ENCODE data around the gene MEGF6.
A peak's percentile ranks its signal among the peaks of the same experiment; 100 is the strongest.

Gene MEGF6

DNA sequence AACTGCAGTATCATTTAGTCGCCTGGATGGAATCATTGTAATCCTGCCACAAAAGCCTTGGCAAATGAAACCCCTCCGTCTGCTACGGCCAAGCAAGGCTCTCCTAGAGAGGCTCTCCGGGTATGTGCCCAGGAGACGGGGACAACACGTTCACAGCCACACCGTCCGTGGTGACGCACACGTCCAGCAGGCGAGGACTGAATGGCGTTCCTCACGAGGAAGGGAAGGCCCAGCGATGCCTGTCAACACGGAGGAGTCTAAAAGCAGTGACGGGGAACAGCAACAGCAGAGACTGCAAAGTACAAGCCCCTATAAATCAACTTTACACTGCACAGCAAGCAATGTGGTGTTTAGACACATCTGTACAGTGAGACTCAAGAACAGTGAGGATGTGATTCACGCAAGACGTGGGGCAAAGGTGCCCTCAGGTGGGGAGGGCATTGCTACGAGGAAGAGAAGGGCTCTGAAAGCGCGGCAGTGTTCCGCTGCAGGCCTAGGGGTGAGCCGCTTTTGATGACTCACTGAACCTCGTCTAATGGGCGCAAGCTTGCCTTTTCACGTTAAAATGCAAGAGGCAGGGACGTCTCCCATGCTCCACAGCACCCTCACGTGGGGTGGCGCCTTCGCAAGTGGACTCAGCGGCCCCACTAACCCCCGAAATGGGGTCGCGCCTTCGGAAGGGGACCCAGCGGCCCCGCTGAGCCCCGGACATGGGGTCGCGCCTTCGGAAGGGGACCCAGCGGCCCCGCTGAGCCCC, 31.8 kb upstream of the MEGF6 start:
- no peak for DNase-seq

DNA sequence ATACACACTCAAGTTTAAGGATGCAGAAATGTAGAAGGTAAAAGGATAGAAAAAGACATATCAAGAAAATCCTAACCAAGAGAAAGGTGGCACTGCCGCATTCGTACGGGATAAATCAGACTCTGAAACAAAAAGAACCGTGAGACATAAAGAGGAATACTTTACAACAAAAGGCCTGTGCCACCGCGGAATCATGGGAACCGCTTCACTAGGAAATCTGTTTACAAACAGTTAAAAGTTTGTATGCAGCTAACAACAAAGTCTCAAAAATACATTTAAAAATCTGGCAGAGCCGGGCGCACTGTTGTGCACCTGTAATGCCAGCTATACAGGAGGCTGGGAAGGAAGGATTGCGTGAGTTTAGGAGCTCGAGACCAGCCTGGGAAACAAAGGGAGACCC, 30.5 kb upstream of the MEGF6 start:
- no peak for DNase-seq

DNA sequence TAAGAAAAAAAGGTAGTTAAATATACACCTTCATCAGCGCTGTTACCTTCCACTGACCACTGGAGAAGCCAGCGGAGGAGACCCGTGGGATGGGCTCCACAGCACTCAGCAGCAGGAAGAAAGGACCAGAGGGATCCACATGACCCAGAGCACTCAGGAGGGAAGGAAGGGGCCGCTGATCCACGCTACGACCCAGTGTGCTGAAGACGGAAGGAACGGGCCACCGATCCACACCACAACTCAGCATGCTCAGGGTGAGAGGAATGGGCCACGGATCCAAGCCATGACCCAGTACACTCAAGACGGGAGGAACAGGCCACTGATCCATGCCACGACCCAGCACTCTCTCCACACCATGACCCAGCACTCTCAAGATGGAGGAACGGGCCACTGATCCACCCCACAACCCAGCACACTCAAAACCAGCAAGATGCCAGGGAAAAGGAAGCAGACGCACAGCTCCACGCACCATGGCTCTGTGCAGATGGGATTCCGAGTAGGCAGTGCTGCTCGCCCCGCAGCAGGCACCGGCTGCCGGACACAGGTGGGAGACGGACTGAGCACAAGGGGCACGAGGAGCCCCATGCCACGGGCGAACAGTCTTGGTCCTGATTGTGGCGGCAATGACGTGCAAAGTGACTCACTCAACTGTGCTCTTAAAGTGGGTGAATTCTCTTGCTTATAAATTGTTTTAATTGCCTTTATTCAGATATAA, 29.9 kb upstream of the MEGF6 start:
- no peak for DNase-seq

DNA sequence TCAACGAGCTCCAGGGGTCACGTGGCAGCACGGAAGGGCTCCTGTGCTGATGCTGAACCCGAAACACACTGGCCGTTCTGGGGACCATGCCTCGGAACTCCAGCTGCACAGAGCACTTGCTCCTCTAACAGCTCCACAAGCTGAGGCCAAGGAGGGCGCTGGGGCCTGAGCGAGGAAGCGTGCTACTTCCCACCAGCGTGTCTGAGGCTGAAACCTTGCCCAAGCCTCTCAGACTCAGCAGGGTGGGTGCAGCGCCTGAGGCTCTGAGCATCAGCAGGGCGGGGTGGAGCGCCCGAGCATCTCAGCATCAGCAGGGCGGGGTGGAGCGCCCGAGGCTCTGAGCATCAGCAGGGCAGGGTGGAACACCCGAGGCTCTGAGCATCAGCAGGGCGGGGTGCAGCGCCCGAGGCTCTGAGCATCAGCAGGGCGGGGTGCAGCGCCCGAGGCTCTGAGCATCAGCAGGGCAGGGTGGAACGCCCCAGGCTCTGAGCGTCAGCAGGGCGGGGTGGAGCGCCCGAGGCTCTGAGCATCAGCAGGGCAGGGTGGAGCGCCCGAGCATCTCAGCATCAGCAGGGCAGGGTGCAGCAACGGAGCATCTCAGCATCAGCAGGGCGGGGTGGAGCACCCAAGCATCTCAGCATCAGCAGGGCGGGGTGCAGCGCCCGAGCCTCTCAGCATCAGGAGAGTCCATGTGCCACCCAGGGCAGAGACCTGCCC, 29.0 kb upstream of the MEGF6 start:
- DNase-seq, result no peak

DNA sequence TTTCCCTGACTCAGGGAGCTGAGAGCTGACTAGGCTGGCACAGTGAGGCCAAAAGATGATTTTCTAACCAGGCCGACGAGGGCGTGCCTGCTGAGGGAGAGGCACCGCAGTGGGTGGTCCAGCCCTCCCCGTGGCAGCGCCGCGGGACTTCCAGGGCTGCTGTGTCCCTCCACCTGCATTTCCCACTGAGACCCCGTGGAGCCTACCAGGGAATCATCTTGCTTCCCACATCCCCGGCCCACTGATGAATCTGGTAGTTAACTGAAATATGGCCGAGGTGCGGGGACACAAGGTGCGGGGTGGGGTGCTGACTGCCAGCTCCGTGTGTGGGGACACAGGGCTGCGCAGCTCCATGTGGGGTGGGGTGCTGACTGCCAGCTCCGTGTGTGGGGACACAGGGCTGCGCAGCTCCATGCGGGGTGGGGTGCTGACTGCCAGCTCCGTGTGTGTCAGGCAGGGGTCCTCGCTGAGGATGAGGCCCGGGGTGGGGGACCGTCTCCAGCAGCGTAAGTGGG, 28.1 kb upstream of the MEGF6 start:
- DNase-seq, result no peak

DNA sequence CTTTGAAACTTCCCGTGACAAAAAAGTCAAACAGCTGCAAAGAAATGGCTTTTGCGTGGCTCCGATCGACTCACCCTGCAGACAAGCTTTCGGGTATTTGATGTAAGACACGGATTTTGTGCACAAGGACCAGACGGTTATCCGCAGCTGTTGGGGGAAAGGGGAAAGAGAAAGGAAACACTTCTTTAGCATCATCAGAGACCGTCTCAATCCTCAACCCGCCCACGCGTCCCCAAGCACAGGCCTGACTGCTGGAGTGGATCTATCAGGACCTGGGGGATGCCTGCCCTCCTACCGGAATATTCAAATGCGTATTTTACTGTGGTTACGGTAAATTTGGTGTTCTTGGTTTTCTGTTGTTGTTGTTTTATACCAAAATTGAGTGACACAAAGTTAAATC, 27.4 kb upstream of the MEGF6 start:
- no peak for DNase-seq

DNA sequence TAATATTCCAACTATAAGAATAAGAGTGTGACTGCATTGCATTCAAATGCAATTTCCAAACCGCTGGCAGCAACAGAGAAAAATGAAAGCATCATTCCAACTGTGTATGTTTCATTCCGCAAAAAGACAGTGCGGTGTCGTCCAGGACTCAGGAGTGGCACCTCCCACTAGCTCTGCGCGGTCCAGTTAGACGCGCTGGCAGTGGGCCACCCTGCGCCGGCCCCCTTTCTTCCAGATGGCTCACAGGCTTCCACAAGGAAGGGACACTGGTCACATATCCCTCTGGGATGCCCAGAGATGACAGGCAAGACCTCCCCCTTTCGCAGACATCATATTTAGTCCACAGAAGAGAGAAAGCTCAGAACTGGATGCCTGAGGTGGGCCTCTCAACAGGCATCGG, 26.7 kb upstream of the MEGF6 start:
- no peak for DNase-seq

DNA sequence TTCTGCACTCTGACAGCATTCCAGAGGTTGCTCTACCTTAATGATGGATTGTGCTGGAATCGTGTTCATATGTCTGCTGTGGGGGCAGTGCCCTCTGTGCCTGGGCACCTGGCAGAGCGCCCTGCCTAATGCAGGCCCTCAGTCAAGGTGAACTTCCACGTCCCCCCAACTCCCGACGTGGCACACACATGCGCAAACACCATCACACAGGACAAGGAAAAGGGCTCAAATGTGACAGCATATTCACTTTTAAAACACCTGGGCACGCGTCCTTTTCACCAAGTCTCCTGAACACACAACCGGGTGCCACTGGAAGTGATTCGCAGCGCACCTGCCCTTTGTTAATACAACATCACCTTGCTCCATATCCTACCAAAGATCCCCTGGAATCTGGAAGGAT, 25.2 kb upstream of the MEGF6 start:
- DNase-seq, result no peak

DNA sequence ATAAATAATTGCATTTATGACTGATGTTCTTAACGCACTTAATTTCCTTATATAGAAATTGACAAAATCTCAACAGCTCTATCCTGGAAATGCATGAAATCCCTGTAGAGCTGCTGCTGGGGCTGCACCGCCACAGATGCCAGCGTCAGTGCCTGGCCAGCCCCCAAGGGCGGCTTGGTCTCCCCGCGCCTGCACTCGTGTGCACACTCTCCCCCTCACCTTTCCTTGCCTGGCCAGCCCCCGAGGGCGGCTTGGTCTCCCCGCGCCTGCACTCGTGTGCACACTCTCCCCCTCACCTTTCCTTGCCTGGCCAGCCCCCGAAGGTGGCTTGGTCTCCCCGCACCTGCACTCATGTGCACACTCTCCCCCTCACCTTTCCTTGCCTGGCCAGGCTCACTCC, 24.8 kb upstream of the MEGF6 start:
- no peak for DNase-seq

DNA sequence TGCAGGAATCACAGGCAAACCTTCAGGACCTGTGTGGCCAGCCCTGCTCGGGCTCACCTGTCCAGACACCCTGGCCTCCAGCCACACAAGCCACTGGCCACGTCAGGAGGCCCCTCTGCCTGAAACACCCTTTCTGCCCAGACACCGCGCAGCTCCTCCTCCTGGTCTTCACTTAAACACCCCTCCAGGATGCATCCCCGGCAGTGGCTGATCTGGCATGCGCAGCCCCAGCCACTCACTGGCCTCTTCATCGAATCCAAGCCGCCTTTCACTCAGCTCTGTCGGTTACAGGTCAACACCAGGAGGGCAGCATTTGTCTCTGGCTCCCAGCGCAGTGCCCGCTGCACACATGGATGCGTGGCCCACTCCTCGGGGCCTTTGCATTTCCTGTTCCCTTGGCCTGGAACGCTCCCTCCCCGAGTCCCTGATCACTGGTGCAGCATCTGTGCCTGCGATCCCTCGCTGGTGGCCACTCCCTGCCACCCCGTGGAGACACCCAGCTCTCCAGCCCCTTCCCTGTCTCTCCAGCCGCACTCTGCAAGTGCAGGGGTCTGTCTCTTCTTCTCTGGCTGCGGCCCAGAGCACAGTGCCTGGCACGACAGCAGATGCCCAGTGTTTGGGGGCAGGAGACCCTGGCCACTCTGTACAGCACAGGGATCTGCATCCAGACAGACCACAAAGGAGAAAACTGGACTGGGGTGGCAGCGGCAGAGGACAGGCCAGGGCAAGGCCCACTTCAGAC, 22.9 kb upstream of the MEGF6 start:
- DNase-seq, result no peak

DNA sequence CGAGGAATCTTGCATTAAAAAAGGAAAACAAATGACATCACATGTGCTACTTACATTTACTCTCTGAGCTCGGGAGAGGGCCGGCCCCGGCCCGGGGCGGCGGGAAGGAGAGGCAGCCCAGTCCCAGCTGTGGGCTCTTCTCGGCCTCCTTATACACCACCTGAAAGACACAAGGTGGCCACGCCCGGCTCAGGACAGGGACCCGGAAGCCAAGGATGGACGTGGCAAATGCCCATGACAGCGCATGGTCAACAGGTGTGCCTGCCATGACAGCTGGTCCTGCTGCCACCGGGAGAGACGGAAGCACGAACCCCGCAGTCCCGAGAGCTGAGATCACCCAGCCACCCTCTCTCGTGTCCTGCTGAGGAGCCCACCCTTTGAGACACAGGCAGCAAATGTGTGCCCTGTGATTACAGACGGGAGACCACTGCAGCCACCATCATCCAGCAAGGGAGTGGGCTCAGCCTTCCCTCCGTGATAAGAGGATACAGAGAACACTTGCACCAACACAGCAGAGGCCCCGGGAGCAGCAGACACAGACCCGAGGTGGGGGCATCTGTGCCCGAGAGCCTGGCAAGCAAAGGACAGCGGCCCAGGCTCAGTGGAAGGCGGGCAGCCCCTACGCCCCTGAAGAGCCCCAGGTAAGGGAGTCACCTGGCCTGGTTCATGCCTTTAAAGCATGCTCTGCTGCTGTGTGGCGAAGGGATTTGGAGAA, 22.2 kb upstream of the MEGF6 start:
- no peak for DNase-seq

DNA sequence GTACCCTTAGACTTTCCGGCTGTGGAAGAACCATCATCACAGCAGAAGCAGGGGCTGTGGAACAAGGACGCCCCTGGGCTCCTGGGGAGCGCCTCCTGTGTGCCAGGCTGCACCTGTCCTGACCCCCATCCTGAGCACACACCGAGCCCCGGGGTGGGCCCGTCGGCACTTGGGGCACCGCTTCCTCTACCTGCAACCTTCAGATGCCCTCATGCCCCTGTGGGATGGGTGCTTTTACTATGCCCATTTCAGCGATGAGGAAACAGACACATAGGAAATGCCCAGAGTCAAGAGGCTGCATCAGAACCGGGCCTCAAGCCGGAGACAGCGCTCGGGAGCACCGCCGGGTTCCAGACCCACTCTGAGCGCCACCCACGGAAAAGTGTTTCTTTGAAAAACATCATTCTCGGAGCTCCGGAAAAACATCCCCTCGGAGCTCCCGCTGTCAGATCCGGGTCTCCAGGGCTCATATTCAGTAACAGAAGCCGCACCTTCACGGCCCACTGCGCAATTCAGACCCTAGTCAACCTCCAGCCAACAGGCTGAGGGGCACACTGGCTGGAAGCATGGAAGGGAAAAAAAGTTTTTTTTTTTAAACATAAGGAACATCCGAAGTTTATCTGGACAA, 21.5 kb upstream of the MEGF6 start:
- no peak for DNase-seq

DNA sequence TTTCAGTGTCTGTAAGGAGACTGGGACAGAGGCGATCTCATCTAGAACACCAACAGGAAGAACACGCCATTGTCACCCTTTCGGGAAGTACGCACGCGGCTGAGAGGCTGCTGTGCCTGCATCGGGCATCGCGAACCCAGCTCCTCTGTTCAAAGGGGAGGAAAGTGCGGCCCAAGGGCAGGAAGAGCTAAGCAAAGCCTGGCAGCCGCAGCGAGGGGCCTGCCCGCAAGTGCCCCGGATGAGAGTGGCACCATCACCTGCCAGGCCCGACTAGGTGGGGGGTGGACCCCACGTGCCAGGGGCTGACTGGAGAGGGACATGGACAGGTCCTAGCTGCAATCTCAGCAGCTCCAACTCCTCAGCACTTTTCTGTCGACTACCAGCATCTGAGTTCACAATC, 21.0 kb upstream of the MEGF6 start:
- no peak for DNase-seq

DNA sequence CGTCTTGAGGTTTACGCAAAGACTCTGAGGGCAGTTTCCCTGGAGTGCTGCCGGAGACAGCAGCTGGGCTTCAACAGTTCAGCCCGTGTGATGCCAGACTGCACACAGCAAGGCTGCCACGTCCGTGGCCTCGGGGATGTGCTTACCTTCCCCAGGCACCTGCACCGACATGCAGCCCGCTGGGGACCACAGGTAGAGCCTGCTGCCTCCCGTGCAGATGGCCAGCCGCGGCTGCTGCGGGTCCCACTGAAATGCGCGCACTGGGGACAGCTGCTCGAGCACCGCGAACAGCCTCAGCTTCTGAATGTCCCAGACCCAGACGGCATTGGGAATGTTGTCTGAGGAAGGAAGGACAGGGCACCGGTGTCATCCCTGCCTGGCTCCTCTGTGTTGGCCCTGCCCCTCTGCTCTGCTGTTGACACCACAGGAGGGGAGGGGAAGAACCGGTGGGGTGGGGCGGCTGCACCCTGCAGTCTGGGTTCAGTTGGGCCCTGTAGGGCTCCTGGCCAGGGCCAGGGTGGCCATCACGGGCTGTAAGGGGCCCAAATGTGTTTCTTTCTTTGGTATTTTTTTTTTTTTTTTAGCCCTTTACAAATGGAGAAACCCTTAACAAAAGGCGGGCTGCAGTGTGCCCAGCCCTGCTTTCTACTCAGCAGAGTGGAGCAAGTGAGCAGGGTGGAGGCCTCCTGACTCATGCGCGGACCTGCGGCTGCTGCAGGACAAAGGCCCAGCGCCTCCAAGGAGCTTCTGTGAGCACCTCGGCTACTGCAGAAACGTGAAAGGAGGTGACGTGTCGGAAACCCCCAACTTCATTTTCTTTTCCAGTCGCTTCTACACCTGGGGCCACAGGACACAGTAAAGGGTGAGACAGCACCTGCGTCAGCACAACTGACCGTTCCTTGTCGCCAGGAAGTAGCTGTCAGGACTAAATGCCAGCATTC, 20.3 kb upstream of the MEGF6 start:
- no peak for DNase-seq

DNA sequence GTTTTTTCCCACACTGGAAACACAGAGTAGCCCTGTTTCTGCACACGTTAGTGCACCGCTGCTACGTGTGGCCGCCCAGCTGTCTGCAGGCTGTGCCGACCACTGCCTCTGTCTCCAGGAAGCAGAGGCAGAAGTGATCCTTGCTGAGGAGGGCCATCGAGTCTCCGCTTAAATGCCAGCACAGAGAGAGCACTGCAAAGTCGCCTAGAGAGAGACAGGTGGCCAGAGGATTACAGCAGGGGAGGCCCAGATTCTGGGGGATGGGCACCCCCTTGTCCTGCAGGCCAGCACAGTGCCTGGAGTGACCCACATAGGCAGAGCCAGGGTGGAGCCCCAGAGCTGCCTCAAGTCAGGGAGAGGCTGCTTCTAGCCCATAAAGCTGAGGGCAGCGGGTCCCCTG, 19.6 kb upstream of the MEGF6 start:
- DNase-seq, result no peak

DNA sequence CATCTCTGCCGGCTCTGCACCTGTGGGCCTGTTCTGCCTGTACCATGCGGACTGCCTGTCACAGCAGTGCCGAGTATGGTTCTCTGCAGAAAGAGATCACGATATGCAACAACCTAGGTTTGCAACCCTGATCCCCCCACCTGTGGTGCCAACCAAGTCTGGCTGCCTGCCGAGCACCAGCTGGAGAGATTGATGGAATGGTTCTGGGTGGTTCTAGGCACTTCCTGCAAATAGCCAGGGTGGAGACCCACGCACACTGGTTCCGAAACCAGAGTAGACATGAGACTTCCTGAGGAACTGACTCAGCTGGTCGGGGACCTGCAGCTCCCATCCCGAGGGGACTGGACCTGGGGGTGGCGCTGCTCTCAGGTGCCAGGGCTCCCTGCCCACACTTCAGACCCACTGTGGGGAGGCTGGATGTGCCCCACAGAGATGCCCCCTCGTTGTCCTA, 18.9 kb upstream of the MEGF6 start:
- DNase-seq, result no peak

DNA sequence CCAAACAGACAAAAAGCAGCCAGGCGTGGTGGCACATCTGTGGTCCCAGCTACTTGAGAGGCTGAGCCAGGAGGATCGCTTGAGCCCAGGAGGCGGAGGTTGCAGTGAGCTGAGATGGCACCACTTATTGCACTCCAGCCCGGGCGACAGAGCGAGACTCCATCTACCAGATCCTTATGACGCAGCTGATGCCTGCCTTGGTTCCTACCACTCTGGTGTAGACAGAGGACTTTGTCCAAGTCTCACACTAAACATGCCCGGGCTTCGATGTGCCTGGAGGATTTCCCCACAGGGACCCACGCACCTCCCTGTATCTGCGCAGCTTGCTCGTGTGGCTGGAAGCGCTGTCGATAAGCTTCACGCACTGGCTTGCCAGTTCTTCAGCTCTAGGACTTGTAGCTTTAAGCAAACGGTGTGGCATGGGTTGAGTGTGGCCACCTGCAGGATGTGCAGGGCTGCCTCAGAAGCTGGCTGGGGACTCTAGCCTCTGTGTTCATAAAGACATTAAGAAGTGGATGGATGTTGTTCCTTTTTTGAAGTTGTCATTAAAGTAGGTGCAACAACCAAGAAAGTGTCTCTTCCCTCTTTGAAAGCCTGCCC, 18.4 kb upstream of the MEGF6 start:
- peak; percentile 30 for DNase-seq

DNA sequence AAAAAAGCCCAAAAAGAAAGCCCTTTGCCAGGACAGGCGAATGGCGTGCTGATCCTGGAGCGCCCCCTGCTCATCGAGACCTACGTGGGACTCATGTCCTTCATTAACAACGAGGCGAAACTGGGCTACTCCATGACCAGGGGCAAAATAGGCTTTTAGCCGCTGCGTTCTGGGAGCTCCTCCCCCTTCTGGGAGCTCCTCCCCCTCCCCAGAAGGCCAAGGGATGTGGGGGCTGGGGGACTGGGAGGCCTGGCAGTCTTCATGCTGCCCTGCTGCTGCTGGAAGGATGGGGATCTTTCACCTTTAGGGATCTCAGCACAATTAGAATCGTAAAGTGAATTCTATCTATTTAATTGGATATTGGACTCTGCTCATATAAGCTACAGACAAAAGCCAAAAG, 17.1 kb upstream of the MEGF6 start:
- no peak for DNase-seq

DNA sequence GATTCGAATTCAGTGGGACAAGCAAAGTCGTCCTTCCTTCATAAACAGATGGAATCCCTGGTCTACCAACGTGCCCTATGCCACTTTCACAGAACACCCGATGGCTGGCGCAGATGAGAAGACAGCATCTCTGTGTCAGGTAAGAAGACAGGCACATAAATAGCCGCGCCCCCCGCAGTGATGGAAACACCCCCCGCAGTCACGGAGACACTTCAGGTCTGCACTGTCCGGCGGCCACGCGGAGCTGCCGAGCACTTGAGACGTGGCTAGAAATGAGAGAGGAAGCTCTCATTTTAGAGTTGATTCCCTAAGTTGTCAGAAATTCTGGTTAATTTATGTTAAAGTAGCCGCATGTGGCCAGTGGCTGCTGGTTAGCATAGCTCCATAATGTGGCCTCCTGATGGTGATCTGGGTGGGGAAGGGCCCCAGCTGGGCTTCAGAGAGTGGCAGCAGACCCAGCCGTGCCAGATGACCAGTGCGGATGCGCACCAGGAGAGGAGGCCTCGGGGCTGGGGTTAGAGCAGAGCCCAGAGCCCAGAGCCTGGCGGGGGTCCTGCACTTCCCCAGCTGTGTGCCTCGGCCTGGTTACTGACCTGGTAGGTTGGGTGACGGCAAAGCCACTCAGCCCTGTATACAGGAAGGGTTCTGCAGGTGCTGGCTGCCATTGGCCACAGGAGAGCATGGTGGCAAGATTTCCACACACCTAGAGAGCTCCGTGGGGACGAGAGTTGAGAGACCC, 16.4 kb upstream of the MEGF6 start:
- no peak for DNase-seq

DNA sequence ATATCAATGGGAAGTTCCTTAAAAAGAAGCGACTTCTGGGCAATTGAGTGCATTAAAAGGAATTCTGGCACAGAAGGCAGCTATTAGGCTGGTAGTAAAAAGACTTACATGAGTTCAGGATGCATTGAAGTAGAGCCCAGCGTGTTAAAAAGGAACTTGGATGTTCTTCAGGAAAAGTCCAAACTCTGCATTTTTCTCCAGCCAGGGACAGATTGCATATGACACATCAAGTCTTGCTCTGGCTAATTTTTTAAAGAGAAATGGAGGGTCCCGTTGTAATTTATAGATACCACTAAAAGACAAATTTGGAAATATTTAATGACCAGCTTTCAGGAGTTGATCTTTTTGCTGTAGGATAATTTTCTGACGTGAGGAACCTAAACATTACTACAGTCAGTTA, 14.7 kb upstream of the MEGF6 start:
- no peak for DNase-seq

All from right forelimb (tissue), 1 donor.